Stimulated activated CD8-positive, alpha-beta memory T cell treated with anti-CD3 and anti-CD28 coated beads, Interleukin-2, amount 100 ng/mL, for 1 hour (primary cell): Measurements from ENCODE around the gene GALR2.

Experiments
- DNase-seq, 2 donors: peaks; one replicate each; pipeline ENCODE4 v3.0.0-alpha.2; 2020; ENCODE audit warnings: low read depth in 2 of 2

The GALR2 gene

GRCh38 chr17:76124582-76125390 lies 50.2 kb downstream of the GALR2 start:
- DNase-seq = no peak

- no peak for DNase-seq
Observed at GRCh38 chr17:76125391-76125675, 50.8 kb downstream of the GALR2 start.

GRCh38 chr17:76125922-76126321 lies 51.3 kb downstream of the GALR2 start:
- DNase-seq = no peak
